Fibroblast of skin of left biceps (primary cell): Measurements from ENCODE around the gene EPHA5.
A peak's percentile ranks its signal among the peaks of the same experiment; 100 is the strongest.

Experiments
- DNase-seq, 2 experiments: peaks; one replicate each; pipeline ENCODE4 v3.0.0-alpha.2; 2013; ENCODE audit warnings: low read depth in 2 of 2

Gene EPHA5

DNA sequence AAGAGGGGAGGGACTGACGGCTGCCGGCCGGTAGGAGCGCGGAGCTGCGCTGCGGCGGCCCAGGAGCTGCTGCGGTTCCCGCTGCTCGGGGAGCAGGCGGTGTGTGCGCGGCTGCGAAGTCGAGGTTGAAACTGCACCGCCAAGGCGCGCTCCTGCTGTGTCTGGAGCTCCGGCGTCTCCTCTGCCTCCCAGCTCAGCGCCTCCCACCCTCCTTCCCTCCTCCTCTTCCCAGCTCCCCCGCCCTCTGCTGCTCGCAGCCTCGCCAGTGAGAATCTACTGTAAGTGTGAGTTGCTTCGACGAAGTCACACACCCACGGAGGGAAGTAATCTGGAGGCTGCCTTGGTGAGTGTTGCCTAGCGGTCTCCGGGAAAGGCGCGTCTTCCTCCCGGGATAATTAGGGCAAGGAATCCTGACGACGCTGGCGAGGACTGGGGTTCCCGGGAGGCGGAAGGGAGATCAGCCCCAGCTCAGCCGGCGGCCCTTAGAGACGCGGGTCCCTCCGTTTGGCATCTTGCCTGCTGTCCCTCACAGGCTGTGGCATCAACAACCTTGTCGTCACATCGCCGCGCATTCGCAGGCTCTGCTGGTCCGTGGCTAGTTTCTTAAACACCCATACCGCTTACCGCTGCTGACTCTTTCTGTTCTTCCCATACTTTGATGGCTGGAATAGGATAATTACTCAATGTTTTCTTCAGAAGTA lies at the start of gene EPHA5:
TSS of gene EPHA5 (minus strand) at position 159 of the 701 bp plus-strand sequence. CDS start 747 bp downstream, outside the sequence.
- DNase-seq = peak; percentile 45 to 47

- DNase-seq = no peak
Measured at GRCh38 chr4:65719635-65720034, 49.3 kb upstream of the EPHA5 start.

- no peak for DNase-seq
Measured at GRCh38 chr4:65698631-65699030, 28.3 kb upstream of the EPHA5 start.

DNA sequence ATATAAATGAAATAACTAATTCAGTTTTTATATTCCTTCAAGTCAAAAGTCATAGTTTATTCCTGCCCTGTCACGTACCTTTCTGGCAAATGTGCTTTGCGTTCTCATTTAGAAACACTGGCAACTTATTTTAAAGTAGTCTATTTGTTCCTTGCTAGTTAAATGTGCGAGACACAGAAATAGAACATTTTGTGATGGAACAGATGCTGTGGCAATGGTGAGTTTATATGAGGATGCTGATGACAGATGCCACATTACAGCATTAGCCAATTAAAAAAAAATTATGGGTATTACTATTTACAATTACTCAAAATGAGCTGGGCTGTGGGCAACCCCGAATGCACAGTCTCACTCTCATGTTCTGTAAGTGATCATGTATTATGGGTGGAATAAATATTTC lies 26.1 kb upstream of the EPHA5 start:
- no peak for DNase-seq

GRCh38 chr4:65671372-65671771 lies 1.1 kb upstream of the EPHA5 start:
- no peak for DNase-seq

- DNase-seq = no peak
Measured at GRCh38 chr4:65670020-65670330, 314 bp downstream of the EPHA5 start.

- DNase-seq = no peak
Measured at GRCh38 chr4:65669111-65670019, 924 bp downstream of the EPHA5 start.

GRCh38 chr4:65668201-65669089 lies 1.8 kb downstream of the EPHA5 start:
- DNase-seq = no peak

GRCh38 chr4:65667506-65668041 lies 2.7 kb downstream of the EPHA5 start:
- no peak for DNase-seq

DNA sequence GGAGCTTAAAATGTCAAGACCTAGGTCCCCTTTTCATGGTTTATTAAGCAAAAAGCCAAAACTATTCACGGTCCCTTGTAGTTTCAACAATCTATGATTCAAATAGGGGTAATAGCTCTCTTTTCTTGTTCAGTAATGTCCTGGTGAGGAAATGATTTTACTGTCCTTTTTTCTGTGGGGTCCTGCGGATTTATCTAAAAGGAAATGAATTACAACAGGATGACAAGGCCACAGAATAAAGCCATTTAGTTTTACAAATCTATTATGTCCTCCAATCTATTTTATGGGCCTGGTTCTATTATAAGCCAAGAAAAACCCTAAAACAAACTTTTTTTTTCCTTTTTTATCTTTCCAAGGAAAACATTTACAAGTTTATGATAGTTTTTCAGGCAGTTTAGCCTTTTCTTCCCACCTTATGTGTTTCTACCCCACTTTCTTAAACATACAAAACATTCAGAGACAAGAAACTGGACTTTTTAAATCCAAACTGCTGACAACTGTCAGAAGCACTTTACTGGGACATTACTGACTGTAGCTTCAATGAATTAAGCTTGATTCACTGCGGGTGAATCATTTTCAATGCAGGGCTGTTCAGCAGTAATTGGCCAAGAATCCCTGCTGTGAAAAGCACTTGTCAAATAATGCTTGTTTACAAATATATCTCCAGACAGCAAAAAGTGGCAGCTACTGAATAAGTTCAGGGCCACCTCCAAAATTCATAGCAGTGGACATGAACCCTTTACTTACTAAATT lies 4.3 kb downstream of the EPHA5 start:
- DNase-seq = no peak

- DNase-seq = no peak
Measured at GRCh38 chr4:65661471-65661870, 8.8 kb downstream of the EPHA5 start.

- no peak for DNase-seq
Measured at GRCh38 chr4:65658117-65658516, 12.2 kb downstream of the EPHA5 start.

DNA sequence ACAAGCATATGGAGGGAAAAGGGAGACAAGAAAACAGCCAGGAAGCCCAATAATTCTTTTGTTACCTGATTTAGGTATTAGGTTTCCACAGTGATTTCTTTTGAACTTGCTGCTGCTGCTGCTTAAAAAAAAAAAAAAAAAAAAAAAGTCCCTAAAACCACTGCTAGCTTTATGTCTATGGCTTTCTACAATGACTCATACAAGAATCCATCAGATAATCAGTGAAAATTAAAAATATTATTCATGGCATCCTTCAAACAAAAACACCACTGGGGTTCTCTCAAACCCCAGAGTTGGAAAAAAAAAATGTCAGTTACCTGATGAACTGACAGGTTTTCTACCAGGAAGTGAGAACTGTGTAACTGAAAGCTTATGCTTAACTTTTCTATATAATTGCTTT lies 14.3 kb downstream of the EPHA5 start:
- DNase-seq = no peak

GRCh38 chr4:65654976-65655375 lies 15.3 kb downstream of the EPHA5 start:
- no peak for DNase-seq

DNA sequence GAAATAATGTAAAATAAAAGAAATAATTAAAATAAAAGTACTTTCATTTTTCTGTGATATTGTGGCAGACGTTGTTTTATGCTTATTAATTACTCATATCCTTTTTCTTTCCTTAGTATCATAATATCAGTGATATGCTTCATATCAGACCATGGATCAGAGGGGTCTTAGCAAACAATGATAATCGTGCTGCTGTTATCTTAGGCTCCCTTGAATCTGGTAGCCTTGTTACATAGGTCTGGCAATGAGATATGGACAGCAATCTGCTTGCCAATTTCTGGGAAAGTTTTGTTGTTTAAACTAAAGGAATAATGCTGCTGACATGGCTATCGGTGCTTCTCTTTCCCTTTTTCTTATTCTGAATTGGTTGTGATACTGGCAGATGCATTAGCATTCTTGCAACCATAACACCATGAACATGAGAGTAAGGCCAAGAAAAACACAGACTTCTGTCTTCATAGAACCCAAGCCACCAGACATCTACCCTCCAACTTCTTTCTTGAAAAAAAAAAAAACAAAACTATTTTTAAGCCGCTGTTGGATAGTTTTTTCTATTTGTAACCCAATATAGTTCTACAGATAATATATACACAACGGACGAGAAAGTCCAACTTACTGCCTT lies 16.4 kb downstream of the EPHA5 start:
- no peak for DNase-seq

DNA sequence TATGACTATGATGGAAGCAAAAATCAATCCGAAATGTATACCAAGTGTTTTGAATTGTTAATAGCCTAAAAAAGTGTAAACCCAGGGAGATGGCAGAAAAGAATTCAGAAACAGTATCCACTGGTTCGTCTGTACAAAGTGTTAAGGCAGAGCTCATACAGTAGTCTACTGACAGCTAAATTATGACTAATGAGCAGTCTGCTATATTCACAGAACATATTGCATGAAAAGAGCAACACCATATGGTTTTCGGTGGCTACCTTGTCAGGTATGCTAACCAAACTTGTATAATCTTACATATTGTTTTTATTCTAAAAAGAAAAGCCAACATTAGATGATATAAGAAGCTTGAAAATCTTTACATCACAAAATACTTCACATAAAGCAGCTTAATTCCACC lies 18.5 kb downstream of the EPHA5 start:
- no peak for DNase-seq

GRCh38 chr4:65651031-65651430 lies 19.3 kb downstream of the EPHA5 start:
- no peak for DNase-seq

DNA sequence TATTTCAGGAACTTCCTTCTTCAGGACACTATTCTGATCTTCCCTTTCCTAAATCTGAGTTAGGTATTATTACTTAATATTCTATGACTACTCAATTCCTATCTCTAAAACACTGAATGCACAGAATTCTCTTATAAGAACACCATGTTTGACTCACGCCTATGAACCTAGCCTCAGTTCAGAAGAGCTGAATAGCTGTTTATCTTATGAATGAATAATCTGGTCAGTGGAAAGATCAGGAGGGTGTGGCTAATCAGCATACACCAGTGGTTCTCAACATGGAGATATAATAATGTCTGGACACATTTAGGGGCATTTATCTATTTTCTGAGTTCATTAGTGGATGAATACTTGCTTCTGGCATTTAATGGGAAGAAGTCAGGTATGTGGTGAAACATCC lies 24.2 kb downstream of the EPHA5 start:
- DNase-seq = no peak

DNA sequence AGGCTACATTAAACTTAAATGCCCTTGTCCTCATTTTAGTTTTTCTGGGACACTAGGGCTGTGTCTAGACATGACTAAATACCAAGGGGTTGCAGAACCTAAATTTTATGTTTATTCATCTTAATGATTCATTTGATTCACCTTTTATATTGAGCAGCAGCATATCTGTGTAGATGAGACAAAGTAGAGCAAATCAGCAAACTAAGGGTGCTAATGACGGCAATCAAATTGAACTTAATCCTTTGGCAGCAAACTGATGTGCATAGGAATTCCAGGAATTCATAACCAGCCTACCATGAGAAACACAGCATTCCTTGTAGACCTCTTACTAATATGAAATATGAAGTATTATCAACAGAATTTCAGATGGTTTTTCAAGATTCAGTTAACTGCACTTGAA lies 25.1 kb downstream of the EPHA5 start:
- DNase-seq = peak in 1 of 2 experiments; percentile 39

- no peak for DNase-seq
Measured at GRCh38 chr4:65635051-65635821, 35.1 kb downstream of the EPHA5 start.
